ENCODE results near the gene HLTF. TPM values are rescaled to one million over a fixed set of nuclear protein-coding genes. Genes with fewer than 3 reads are reported as not detected.

HLTF gene

Small RNAs within 50 kb of the gene (small RNA-seq; reads per million reads assigned to genes)
- gene RF00019: not detected
